ENCODE data around the gene KCTD16.

KCTD16 gene

GRCh38 chr5:144352330-144352729 lies 181.7 kb downstream of the KCTD16 start:
- DNase-seq, result peak; percentile 23

- no peak for DNase-seq
These were observed 182.2 kb downstream of the KCTD16 start for GRCh38 chr5:144352732-144353317.

GRCh38 chr5:144356489-144356888 lies 185.8 kb downstream of the KCTD16 start:
- DNase-seq, result peak; percentile 36

- DNase-seq, result no peak
These were observed 190.7 kb downstream of the KCTD16 start for GRCh38 chr5:144361406-144361805.

- no peak for DNase-seq
These were observed 195.2 kb downstream of the KCTD16 start for GRCh38 chr5:144365885-144366284.

GRCh38 chr5:144367991-144368390 lies 197.3 kb downstream of the KCTD16 start:
- no peak for DNase-seq

- peak; percentile 70 for DNase-seq
These were observed 197.9 kb downstream of the KCTD16 start for GRCh38 chr5:144368556-144368955.

- DNase-seq, result peak; percentile 77
These were observed 198.3 kb downstream of the KCTD16 start for GRCh38 chr5:144369006-144369405.

GRCh38 chr5:144370273-144370672 lies 199.6 kb downstream of the KCTD16 start:
- DNase-seq, result peak; percentile 9

- no peak for DNase-seq
These were observed 204.0 kb downstream of the KCTD16 start for GRCh38 chr5:144374637-144375036.

- peak; percentile 7 for DNase-seq
These were observed 206.5 kb downstream of the KCTD16 start for GRCh38 chr5:144377207-144377606.

GRCh38 chr5:144378681-144379080 lies 208.0 kb downstream of the KCTD16 start:
- DNase-seq, result no peak

GRCh38 chr5:144385597-144385996 lies 214.9 kb downstream of the KCTD16 start:
- DNase-seq, result no peak

GRCh38 chr5:144386315-144386714 lies 215.6 kb downstream of the KCTD16 start:
- DNase-seq, result no peak

- peak; percentile 46 for DNase-seq
These were observed 219.5 kb downstream of the KCTD16 start for GRCh38 chr5:144390133-144390532.

- no peak for DNase-seq
These were observed 220.4 kb downstream of the KCTD16 start for GRCh38 chr5:144391044-144391443.

- DNase-seq, result no peak
These were observed 223.2 kb downstream of the KCTD16 start for GRCh38 chr5:144393641-144394435.

GRCh38 chr5:144395704-144396103 lies 225.0 kb downstream of the KCTD16 start:
- DNase-seq, result no peak

GRCh38 chr5:144403058-144403457 lies 232.4 kb downstream of the KCTD16 start:
- no peak for DNase-seq

- DNase-seq, result no peak
These were observed 233.2 kb downstream of the KCTD16 start for GRCh38 chr5:144403817-144404420.

GRCh38 chr5:144404672-144405071 lies 234.0 kb downstream of the KCTD16 start:
- DNase-seq, result no peak

- no peak for DNase-seq
These were observed 235.3 kb downstream of the KCTD16 start for GRCh38 chr5:144405991-144406390.

- no peak for DNase-seq
These were observed 235.8 kb downstream of the KCTD16 start for GRCh38 chr5:144406442-144406841.

All from COR-L47 (cell line).